Fibroblast of skin of left biceps (primary cell): Measurements from ENCODE around the gene AFF4.
A peak's percentile ranks its signal among the peaks of the same experiment; 100 is the strongest.
"Not testable (repeated sequence)": the region's sequence is repeated elsewhere in the genome, so short reads cannot be mapped to it uniquely, and the experiment has no call there.

Experiments used
- DNase-seq, 2 experiments: peaks; one replicate each; pipeline ENCODE4 v3.0.0-alpha.2; 2013; ENCODE audit warnings: low read depth in 2 of 2

The AFF4 gene, protein sequence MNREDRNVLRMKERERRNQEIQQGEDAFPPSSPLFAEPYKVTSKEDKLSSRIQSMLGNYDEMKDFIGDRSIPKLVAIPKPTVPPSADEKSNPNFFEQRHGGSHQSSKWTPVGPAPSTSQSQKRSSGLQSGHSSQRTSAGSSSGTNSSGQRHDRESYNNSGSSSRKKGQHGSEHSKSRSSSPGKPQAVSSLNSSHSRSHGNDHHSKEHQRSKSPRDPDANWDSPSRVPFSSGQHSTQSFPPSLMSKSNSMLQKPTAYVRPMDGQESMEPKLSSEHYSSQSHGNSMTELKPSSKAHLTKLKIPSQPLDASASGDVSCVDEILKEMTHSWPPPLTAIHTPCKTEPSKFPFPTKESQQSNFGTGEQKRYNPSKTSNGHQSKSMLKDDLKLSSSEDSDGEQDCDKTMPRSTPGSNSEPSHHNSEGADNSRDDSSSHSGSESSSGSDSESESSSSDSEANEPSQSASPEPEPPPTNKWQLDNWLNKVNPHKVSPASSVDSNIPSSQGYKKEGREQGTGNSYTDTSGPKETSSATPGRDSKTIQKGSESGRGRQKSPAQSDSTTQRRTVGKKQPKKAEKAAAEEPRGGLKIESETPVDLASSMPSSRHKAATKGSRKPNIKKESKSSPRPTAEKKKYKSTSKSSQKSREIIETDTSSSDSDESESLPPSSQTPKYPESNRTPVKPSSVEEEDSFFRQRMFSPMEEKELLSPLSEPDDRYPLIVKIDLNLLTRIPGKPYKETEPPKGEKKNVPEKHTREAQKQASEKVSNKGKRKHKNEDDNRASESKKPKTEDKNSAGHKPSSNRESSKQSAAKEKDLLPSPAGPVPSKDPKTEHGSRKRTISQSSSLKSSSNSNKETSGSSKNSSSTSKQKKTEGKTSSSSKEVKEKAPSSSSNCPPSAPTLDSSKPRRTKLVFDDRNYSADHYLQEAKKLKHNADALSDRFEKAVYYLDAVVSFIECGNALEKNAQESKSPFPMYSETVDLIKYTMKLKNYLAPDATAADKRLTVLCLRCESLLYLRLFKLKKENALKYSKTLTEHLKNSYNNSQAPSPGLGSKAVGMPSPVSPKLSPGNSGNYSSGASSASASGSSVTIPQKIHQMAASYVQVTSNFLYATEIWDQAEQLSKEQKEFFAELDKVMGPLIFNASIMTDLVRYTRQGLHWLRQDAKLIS

DNA sequence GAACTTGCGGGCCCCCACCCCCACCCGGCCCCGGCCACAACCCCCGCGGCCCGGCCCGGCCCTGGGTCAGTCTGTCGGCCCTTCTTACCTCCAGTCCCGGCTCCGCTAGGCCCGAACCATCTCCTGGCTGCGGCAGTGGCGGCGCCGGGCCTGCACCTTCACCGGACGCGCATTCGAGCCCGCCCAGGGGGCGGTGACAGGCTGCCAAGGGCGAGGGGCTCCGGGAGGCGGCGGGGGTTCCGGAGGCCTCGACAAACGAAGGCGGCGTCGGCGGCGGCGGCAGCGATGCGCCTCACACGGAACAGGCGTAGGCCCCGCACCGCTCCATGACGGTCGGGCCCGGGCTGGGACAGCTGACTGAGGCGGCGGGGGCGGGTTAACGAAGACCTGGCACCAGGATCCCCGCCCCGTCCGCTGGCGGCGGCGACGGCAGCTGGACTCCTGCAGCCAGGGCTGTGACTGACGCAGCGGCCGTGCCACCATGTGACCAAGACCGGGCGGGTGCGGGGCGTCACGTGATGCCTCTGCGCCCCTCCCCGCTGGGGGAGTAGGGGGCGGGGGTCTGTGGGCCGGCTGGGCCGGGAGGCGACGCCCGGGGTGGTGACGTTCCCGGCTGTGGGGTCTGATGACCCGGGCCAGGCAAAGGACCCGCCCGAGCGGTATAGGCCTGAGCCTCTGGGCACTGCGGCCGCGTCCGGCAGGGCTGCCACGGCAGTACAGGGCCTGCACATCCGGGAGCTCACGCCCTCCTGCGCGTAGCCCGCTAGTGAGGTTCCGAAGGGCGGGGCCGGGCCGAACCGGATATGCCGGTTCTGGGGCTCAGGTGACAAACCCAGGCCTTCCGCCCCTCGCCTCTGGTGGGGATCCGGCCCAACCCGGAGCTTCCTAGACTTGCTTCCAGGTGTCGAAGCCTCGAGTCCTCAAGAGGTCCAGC, at the start of gene AFF4:
AFF4 (minus strand) TSS at position 464 of the 934 bp plus-strand sequence. CDS start 26,445 bp downstream, outside the sequence.
- peak; percentile 84 for DNase-seq

DNA sequence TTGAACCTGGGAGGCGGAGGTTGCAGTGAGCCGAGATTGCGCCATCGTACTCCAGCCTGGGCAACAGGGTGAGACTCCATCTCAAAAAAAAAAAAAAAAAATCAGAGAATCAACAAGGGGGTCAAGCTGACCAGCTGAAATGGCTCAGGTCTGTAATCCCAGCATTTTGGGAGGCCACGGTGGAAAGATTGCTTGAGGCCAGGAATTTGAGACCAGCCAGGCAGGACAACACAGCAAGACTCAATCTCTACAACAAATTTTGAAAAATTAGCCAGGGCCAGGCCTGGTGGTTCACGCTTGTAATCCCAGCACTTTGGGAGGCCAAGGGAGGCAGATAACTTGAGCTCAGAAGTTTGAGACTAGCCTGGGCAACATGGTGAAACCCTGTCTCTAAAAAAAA, 45.0 kb upstream of the AFF4 start:
- not testable (repeated sequence) for DNase-seq

- no peak for DNase-seq
Measured at GRCh38 chr5:133006653-133007052, 43.2 kb upstream of the AFF4 start.

DNA sequence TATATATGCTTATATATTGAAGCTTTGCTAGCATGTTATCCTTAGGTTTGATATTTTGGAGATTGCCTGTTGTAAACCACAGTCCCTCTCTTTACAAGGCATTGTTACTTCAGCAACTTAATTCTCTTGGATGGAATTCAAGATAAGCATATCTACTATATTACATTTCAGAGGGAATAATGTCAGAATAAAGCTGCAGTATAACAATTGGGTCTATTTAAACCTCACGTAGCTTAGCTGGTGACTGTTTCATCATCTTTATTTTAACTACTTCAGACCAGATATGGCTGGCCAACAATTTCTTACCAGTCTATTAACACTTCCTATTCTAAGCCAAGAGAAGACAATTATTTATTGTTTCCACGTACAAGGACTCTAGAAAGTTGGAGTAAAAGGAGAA, 35.8 kb upstream of the AFF4 start:
- no peak for DNase-seq

DNA sequence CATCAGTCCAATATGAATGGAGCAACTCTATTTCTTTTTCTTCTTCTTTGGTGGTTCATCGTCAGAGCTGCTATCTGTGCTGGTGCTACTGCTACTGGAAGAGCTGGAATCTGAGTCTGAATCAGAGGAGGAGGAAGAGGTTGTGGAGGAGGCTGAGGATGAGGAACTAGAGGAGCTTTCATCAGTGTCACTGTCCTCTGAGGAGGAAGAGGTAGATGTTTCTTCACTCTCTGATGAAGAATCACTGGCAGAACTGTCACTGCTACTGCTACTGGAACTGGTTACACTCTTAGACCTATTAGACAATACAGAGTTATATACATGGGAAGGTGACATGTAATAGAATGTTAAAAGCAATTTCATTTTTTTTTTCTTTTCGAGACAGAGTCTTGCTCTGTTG, 35.1 kb upstream of the AFF4 start:
- no peak for DNase-seq

DNA sequence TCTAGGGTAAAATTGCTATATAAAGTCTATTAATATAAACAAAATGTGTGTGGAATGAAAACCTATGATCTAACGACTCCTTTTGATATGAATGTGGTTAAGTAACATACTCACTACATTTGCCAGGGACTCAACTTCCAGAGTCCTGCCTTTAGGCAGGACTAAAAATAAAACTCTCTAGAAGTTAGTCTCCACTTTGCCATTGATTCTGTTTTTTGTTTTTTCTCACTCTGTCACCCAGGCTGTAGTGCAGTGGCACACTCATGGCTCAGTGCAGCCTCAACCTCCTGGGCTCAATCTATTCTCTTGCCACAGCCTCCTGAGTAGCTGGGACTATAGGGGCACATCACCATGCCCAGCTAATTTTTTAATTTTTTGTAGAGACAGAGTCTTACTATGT, 32.9 kb upstream of the AFF4 start:
- DNase-seq, result no peak

DNA sequence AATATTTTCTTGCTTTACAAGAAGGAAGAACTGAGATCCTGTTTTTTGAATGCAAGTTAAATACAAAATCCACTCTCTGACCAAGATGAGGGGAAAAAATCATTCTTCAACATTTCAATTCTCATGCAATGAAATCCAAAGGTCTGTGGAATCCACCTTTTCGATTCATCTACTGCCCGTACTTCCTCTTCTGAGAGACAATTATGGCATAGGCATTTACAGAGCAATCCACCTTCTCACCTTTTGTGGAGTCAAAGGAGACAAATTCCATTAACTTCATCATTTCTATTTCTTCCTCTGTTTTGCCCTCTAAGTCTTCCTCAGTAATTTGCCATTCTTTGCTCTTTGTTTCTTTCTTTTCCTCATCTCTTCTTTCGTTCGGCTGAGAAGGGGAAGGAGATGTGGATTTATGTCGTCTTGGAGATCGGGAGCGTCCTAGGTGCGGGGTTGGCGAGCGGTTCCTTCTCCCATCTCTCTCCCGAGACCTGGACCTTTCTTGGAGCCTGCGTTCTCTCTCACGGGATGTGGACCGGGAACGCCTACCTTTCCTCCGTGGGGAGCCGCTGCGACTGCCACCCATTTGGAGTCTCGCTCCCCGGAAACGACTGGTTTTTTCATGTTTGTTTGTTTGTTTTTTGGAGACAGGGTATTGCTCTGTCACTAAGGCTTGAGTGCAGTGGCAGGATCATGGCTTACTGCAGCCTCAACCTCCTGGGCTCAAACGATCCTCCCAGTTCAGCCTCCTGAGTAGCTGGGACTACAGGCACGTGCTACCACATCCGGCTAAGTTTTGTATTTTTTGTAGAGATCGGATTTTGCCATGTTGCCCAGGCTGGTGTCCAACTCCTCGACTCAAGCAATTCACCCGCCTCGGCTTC, 24.3 kb upstream of the AFF4 start:
- no peak for DNase-seq

GRCh38 chr5:132982971-132983370, 19.5 kb upstream of the AFF4 start:
- not testable (repeated sequence) for DNase-seq

GRCh38 chr5:132981288-132981687, 17.9 kb upstream of the AFF4 start:
- no peak for DNase-seq

GRCh38 chr5:132979976-132980375, 16.5 kb upstream of the AFF4 start:
- DNase-seq, result no peak

- DNase-seq, result no peak
Measured at GRCh38 chr5:132979367-132979940, 16.0 kb upstream of the AFF4 start.

GRCh38 chr5:132976852-132977251, 13.4 kb upstream of the AFF4 start:
- no peak for DNase-seq

GRCh38 chr5:132972436-132972828, 9.0 kb upstream of the AFF4 start:
- not testable (repeated sequence) for DNase-seq

- DNase-seq, result no peak
Measured at GRCh38 chr5:132971483-132972435, 8.3 kb upstream of the AFF4 start.

- no peak for DNase-seq
Measured at GRCh38 chr5:132965120-132965519, 1.7 kb upstream of the AFF4 start.

DNA sequence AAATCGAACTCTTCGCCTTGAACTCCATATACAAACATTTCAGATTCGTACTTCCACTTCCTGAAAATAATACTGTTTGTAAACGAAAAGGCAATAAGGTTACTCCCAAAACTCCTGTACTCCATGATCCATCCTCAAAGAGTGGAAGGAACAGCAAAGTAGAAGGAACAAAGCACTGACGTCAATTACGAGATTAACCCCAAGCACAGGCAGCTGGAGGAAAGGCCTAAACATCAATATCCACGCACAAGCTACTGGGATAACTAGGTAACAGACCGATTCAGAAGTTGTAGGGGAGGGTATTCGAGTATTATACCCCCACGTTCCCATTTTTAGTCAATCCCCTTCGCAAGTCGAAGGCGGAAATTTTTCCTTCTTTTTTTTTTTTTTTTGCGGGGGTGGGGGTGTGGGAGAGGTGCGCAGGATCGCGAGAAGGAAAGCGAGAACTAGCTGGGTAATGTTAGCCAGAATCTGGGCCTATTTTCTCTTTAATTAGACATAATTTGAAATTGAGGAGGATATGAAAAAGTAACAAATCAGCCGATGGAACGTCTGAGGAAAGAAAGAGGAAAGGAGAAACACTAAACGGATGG, 909 bp downstream of the AFF4 start:
- peak in 1 of 2 experiments; percentile 29 for DNase-seq

DNA sequence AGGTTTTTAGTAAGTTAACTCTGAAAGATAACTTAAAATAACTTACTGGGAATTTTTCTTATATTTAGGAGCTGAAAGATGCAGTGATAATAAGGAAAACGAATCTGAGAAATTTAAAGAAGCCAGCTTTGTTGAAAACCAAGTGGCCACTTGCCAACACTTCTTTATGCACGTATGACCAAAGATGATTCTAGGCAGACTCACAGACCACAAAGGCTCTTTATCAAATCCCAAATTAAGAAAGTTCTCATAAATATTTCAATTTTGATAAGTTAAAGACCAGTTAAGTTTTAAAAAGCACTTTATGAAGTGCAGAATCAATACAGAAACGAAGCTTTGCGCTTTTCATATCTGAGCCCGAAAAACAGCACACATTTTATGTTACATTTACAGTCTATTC, 1.5 kb downstream of the AFF4 start:
- DNase-seq, result no peak
